Epidermal melanocyte (primary cell): ENCODE results near the gene RDH12.

Experiments used
- DNase-seq: peaks from one replicate; pipeline ENCODE4 v3.0.0; 2011; ENCODE audit warnings: low spot score; ENCODE audit not compliant: insufficient read length

Gene RDH12

DNA sequence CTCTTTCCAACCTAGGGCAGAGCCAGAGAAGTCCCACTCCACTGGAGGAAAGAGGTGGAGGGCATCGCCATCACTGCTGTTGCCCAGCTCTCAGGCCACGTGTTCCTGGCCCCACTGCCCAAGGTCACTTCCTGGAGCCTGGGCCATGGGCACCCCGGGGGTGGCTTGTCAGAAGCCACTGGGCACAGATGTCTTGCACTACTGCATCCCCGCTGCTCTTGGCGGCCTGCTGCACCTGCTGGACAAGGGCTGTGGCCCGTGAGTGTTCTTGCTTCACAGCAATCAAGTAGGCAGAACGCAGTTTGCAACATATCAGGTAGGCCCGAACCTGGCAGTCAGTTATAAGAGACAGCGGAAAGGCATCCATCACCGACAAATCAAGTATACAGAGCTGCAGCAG is 46.6 kb downstream of the RDH12 start:
- DNase-seq: no peak

DNA sequence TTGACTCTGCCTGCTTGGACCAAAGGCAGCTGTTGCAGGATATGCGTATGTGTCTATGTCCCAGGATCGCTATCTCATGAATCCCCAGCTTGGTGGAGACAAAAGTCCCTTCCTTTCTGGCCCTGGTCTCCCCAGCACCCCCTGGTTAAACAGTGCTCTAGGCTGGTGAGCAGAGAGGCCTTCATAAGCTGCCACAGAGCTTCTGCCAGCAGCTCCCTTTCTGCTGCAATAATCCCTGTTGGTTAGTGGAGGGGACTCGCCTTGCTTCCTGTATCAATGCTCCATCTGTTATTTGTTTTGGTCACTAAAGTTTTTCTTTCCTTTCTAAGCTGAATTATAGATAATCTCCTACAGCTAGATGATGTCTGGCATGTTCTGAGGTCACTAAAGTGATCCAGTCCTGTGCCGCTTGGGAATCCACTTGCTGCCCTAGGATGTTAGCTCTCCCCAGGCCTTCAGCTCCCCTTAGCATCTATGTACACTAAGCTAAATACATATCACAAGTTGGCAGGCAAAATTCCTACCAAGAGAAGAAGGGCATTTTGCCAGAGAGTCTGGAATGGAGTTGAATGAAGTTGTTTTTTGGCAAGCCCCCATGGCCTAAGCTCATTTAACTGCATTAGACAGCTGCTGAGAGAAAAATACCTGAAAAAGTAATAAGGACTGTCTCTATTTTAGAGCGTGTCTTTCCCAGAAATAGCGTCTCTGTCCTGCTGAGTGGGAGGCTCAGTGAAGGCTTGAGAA is 47.8 kb downstream of the RDH12 start:
- no peak for DNase-seq

DNA sequence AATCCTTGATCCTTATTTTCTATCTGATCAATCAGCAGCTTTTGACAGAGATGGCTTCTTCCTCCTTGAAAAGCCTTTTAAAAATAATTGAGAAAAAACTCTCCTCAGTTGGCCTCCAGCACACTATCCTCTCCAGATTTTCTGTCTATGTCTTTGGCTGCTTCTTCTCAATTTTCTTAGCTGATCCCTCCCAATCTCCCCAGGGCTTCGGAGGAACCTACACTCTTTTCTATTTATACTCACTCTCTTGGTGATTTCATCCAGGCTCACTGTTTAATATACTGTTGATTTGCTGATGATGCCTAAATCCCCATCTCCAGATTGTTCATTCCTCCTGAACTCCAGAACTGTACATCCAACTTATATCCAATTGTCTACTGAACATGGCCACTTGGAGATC is 54.8 kb downstream of the RDH12 start:
- no peak for DNase-seq

DNA sequence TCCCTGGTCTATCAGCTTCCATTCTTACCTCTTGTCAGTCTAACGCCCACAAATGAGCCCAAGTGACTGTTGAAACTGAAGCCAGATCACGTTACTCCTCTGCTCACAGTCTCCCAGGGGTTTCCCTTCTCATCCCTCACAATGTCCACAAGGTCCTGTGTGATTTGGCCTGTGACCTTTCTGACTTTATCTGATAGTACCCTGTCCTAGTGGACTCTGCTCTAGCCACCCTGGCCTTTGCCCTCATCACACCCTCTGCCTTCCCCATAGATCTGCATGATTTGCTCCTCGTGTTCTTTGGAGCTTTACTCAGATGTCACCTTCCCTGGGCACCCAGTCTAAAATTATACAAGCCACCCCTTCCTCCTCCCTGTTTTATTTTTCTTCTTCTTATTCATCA is 55.5 kb downstream of the RDH12 start:
- no peak for DNase-seq

DNA sequence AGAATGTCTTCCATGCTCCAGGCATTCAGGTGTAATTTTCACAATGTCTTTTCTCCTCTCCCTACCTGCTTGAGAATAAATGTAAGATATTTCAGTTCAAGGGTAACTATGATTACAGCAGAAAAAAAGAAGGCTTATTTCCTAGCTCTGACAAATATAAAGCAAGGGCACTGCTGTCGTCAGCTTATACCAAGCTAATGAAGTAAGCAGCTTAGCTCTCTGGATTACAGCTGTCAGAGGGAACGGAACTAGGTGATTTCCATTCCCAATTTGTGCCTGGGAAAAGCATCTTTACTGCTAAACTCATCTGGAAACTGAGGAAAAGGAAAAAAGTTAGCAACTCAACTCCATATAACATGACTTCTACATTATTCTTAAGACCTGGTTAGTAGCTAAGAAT is 58.2 kb downstream of the RDH12 start:
- DNase-seq: no peak

DNA sequence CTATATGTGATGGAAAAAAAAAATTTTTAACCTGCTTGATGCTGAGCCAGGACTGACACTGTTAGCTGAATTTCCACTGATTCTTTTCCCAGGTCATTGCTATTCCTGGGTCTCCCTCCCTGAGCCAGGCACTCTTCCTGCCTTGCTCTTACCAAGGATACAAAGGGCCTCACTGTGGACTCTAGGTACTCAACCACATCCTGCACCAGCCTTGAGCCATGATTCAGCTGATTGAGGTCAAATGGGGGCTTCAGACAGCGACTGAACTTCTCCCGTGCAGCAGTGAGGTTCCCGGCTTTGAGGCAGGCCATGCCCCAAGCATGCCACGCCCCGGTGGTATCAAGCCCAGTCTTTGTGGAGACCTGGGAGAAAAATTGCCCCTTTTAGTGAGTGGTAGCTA is 60.4 kb downstream of the RDH12 start:
- no peak for DNase-seq

DNA sequence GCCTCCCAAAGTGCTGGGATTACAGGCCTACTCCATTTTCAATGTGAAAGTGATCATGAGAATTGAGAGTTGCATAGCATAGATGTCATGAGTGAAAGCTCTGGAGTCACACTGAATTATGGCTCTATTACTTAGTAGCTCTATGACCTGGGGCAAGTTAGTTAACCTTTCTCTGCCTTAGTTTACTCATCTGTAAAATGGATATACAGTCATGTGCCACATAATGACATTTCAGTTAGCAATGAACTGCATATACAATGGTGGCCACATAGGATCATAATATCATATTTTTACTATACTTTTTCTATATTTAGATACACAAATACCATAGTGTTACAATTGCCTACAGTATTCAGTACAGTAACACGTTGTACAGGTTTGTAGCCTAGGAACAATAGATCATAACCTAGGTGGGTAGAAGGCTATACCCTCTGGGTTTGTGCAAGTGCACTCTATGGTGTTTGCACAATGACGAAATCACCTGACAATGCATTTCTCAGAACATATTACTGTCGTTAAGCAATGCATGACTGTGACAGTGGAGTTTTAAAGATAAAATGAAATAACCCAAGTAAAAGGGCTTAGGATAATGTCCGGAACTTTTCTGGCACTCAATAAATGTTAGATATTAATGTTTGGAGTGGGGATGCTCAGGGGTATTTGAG is 61.6 kb downstream of the RDH12 start:
- no peak for DNase-seq

DNA sequence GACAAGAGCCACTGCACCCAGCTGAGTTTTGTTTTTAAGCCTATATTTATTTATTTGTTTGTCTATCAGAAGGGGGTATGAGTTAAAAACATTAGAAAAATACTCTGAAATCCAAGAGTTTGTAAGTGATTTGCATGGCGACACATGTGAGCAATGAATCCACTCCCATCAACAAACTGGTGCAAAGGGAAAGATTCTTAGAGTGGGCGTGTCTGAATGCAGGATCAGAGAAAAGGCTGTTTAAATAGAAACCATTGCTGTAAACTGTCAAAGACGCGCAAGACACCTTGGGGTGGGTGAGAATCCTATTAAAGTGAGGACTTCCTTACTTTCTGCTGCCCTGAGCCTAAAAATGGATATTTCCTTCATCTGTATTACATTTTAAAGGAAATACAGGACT is 62.8 kb downstream of the RDH12 start:
- DNase-seq: no peak

DNA sequence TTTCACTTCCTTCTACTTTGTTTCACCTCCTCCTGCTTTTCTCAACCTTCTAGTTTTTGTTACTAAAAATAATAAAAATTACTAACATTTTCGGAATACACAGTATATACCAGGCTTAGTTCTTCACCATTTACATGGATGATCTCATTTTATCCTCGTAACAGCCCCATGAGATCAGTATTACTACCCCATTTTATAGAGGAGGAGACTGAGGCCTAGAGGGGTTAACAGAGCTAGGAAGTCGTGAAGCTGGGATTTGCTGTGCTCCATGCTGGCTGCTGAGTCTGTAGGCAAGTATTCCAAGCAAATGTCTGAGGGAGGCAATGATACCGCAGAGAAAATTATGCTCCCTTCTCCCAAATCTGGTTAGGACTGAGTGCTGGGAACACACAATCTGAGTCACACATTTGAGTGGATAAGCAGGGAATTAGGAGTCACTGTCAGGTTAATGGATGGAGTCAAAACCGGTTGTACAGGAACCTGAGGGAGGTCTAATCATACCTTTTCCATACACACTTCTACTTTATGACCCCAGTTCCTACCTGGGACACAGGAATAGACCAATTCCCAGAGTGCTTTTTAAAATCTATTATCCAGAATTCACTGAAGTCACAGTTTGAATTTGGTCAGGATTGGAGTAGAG is 63.6 kb downstream of the RDH12 start:
- DNase-seq: no peak

DNA sequence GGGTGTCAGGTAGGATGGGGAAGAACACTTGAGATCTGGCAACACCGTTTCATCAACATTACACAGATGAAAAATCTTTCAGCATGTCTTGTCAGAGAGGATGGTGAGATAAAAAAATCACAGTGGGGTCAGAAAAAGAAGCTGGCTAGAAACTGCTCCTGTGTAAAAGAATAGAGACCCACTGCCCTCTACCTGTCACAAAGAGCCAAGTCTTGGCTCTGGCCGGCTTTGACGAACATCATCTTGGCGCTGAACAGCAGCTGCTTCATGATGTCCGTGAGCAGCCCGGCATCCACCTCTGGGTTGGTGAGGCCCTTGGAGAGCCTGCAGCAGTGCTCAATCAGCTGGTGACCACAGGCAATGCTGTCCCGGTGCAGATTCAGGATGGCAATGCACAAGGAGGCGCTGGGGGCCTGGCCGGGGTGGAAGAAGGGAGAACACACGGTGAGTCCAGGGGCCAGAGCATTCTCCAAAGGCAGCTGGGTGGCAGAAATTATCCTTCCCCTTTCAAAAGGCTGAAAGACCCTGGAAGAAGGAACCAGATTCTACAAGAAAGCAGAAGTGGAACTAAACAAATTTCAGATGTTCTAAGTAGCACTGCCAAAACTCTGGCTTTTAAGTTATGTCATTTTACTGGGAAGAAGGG is 64.5 kb downstream of the RDH12 start:
- DNase-seq: no peak

DNA sequence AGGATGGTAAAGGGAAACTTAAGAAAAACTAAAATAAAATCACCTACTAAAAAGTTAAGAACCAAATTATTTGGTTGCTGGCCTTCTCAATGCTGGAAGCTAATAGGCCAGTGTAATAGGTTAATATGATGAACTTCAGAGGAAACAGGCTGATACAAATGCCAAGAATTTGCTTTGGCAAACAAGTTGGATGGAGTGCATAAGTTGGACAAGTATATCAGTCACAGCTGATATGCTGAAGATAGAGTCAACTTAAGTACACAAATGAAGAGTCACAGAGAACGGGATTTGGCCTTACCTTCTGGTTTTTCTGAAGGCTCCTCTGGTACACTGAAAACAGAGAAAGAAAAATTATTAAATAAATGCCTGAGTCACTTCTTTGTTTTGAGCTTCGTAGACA is 66.5 kb downstream of the RDH12 start:
- no peak for DNase-seq

DNA sequence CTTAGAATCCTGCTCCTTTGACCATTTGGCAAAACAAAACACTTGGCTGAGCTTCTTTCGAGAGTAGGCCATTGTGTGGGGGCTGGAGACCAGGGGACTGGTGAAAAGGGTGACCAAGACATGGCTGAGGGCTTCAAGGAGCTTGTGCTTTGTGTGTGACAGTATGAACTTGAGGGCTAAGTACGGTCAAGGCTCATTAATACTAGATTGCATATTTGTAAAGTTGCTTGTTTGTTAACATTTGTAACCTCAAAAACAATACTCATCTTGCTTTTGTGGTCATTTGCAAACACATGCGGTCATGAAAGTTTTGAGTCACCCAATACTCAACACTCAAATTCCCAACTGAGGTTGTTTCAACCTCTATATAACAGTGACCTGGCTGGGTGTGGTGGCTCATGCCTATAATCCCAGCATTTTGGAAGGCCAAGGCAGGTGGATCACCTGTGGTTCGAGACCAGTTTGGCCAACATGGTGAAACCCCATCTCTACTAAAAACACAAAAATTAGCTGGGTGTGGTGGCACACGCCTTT is 72.2 kb downstream of the RDH12 start:
- no peak for DNase-seq

DNA sequence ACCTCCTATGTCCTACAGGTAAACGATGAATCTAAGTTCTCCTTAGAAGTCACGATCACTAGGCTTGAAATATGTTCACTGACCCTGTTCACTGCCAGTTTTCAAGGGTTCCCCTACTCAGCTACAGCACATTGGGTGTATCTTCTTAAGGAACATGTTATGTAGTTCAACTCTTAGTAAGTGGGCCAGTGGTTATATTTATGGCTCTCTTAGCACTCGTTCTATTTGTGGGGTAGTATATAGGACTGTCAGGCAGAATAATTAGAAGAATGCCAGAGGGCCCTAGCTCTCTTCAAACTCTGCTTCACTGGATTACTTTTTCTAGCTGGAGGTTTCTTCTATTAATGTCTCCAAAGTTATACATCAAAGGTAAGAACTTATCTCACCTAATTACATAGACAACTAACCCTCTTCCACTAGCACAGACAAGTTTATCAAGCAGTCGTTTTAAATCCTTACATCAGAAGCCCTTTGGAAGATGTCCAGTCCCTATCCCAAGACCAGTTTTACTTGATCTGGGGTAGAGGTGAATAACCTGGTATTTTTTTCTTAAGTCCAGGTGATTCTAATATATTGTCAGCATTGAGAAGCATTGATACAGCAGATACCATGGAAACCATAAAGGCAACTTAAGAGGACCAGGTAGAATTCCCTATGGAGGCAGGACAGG is 75.1 kb downstream of the RDH12 start:
- no peak for DNase-seq

DNA sequence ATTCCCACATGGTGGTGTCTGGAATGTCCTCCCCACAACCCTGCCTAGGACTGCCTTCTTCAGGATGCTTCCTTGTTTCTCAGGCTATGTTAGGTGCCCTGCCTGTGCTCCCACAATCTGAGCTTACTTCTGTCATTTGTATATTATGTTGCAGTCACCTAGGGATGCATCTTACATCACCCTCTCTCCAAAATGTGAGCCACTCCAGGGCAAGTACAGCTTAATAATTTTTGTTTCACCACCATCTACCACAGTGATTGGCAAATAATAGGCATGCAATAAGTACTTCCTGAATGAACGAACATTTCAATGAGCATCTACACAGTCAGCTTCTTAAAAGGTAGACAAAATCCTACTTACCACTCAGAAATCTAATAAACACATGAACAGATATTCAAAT is 77.1 kb downstream of the RDH12 start:
- no peak for DNase-seq

DNA sequence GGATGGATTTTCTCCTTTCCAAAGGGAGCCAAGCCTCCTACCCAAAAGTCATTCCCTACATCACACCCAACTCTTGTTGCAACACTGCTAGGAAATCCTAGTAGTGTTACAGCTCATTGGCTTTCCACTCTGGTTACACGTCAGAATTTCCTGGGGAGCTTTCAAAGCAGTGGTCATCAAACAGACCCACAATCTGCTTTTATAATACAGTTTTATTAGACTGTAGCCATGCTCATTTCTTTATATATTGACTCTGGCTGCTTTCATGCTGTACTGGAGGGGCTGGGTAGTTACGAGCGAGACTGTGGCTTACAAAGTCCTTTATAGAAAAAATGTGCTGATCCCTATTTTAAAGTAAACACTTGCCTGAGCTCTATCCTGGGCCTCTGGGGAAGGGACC is 80.4 kb downstream of the RDH12 start:
- DNase-seq: no peak
